GM23338 (cell line): ENCODE data around the gene ADAMTS17.

ENCODE experiments used
- EZH2 ChIP-seq: fragments of 200-600 bp; sonication (generic); IDR thresholded peaks from one replicate; pipeline ENCODE4 v1.8.0; 2017; ENCODE audit warnings: antibody characterized with exemption, mild to moderate bottlenecking, low read depth; ENCODE audit not compliant: unreplicated experiment
- JUNB ChIP-seq: IDR thresholded peaks from one replicate; pipeline ENCODE4 v1.6.1; 2016; ENCODE audit warnings: antibody characterized with exemption; ENCODE audit not compliant: unreplicated experiment
- POLR2AphosphoS5 ChIP-seq: IDR thresholded peaks from 2 replicates; pipeline ENCODE4 v1.6.1; 2016; ENCODE audit warnings: antibody characterized with exemption, low read depth
- TF ChIP-seq, protein P1 (sequence below), 2 experiments: fragments of 200-600 bp in 1 of 2; sonication (generic) in 1 of 2; conservative IDR thresholded peaks; 2 replicates each; pipeline versions ENCODE4 v1.5.1 to v1.6.1; 2016 to 2017; ENCODE audit warnings: antibody characterized with exemption in 2 of 2, low read depth in 2 of 2, mild to moderate bottlenecking in 2 of 2, moderate library complexity in 1 of 2

DNA sequence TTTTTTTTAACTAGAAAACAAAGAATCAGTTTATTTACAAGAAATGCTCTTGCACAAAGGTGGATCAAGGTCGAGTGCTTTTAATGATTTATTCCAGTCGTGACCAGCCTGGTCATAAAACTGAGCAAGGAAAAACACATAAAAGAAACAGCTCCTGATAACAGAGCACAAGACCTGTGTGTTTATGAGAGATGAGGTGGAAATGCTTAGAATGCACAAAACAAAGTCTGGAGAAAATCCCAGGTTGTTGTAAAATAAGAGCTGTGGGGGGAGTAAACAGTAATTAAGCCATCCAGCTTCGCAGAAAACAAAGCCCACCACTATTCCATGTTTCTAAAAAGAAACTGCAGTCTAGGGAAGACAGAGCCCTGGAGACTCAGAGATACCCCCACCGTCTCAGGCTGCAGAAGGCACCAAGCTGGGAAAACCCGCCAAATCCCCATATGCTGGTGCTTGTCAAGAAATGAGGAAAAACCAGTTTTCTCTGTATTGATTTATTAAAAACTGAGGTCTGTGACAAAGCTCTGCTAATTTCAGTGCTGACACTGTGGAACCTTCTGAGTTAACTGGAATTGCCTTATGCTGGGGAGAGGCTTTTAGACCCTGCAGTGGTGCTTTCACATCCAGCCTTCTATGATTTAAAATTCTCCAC lies 139.3 kb downstream of the ADAMTS17 start:
- TF ChIP-seq, protein P1, sequence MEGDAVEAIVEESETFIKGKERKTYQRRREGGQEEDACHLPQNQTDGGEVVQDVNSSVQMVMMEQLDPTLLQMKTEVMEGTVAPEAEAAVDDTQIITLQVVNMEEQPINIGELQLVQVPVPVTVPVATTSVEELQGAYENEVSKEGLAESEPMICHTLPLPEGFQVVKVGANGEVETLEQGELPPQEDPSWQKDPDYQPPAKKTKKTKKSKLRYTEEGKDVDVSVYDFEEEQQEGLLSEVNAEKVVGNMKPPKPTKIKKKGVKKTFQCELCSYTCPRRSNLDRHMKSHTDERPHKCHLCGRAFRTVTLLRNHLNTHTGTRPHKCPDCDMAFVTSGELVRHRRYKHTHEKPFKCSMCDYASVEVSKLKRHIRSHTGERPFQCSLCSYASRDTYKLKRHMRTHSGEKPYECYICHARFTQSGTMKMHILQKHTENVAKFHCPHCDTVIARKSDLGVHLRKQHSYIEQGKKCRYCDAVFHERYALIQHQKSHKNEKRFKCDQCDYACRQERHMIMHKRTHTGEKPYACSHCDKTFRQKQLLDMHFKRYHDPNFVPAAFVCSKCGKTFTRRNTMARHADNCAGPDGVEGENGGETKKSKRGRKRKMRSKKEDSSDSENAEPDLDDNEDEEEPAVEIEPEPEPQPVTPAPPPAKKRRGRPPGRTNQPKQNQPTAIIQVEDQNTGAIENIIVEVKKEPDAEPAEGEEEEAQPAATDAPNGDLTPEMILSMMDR (conservative IDR thresholded peaks at IDR 0.05; ENCODE audit: low read depth in 2 of 2): no peak
- TF ChIP-seq EZH2 (no peak), POLR2AphosphoS5 (no peak), JUNB (no peak)
